Testis (tissue), 2 donors: ENCODE results near the gene BID.

Experiments
- POLR2A ChIP-seq: fragments of 450-650 bp; IDR thresholded peaks from one replicate; pipeline ENCODE4 v1.6.1; 2017; ENCODE audit warnings: antibody characterized with exemption, mild to moderate bottlenecking, moderate library complexity
- TF ChIP-seq, protein P1 (sequence below), 3 experiments: fragments of 450-650 bp in 2 of 3; fragments of 200-600 bp in 1 of 3; sonication (generic) in 1 of 3; IDR thresholded peaks; one replicate each; pipeline ENCODE4 v1.5.1; 2016 to 2019; ENCODE audit warnings: antibody characterized with exemption in 3 of 3, mild to moderate bottlenecking in 2 of 3, moderate library complexity in 1 of 3

DNA sequence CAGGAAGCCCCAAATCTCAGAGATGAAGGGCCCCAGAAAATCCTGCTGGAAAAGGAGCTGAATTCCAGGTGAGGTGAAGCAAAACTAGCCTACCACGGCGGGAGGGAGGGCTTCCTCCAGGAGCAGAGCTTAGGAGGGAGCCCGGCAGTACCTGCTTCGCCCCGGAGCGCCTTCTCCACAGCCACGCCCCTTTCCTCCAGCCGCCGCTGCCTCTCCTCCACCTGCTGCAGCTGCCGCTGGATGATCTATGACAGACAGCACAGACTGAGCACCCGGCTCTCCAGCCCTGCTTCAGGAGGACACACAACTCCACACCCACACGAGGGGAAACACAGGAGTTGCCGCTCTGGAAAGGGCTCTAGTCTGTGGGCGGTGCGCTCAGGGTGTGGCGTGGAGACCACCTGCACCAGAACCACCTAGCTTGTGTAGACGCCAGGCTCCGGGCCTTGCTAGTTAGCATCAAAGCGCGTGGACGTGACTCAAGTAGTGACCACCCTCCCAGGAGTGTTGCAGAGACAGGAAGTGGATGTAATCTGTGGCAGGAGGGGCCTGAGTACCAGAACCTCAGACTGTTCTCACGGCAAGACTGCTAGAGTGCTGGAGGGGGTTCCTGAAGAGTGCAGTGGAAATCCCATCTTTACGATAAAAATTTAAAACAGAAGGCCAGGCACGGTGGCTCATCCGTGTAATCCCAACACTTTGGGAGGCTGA, 34.6 kb upstream of the BID start:
- TF ChIP-seq POLR2A = no peak
- TF ChIP-seq, protein P1, sequence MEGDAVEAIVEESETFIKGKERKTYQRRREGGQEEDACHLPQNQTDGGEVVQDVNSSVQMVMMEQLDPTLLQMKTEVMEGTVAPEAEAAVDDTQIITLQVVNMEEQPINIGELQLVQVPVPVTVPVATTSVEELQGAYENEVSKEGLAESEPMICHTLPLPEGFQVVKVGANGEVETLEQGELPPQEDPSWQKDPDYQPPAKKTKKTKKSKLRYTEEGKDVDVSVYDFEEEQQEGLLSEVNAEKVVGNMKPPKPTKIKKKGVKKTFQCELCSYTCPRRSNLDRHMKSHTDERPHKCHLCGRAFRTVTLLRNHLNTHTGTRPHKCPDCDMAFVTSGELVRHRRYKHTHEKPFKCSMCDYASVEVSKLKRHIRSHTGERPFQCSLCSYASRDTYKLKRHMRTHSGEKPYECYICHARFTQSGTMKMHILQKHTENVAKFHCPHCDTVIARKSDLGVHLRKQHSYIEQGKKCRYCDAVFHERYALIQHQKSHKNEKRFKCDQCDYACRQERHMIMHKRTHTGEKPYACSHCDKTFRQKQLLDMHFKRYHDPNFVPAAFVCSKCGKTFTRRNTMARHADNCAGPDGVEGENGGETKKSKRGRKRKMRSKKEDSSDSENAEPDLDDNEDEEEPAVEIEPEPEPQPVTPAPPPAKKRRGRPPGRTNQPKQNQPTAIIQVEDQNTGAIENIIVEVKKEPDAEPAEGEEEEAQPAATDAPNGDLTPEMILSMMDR (IDR thresholded peaks at IDR 0.05) = no peak
